ENCODE measurements around the gene CADPS2. TPM values are rescaled to one million over a fixed set of nuclear protein-coding genes. Genes with fewer than 3 reads are reported as not detected.

CADPS2 gene
- total and polyA plus RNA-seq, 2 donors (not counting 3 experiments of a cell fraction or from before 2014, with no cell fraction given) = 9.5 to 22.6 TPM

DNA sequence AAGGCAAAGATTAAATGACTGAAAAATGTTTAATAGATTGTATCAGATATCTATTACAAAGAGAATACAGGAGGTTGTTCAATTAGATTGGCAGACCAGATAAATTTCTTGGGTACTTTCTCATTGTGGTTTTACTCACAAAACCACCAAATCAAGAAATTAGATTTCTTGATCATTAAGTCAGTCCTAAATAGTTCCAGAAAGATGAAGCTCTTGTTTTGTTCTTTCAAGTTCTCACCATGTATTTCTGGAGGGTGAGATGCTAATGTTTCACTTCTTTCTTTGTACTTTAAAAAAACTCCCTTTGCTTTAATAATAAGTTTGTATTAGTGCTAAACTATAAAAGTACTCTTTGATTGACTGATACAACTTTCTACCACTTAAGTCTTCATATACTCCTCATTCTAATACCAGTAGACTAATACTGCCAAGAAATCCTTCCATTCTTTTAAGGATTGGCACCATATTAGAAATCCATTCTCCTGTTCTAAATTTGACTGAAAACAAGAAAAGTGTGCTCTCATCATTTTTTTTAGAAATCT is 256.8 kb downstream of the CADPS2 start:
- Histone ChIP-seq H3K4me2 (ENCODE audit: insufficient read depth, low read length) (no peak overlapping the region), H3K9me3 (replicated peaks; ENCODE audit: control insufficient read depth, insufficient read depth, low read length) (no peaks in the 10 kb centered on the region), H3K9me1 (replicated peaks; ENCODE audit: control insufficient read depth, extremely low read depth, insufficient read depth, low read length) (no peaks in the 10 kb centered on the region), H4K20me1 (replicated peaks; ENCODE audit: control insufficient read depth, extremely low read depth, insufficient read depth, low read length) (no peaks in the 10 kb centered on the region), H3K79me2 (ENCODE audit: control insufficient read depth, insufficient read depth, low read length) (no peaks in the 10 kb centered on the region), H3K9ac (replicated peaks; ENCODE audit: extremely low read depth, insufficient read depth, low read length) (no peak overlapping the region), H3K27me3 (ENCODE audit: control insufficient read depth in 2 of 2, insufficient read depth in 2 of 2, low read length in 2 of 2) (no peaks in the 10 kb centered on the region), H3K36me3 (ENCODE audit: control insufficient read depth in 2 of 2, extremely low read depth in 1 of 2, insufficient read depth in 2 of 2, low read length in 2 of 2) (no peaks in the 10 kb centered on the region), H2AFZ (ENCODE audit: low read depth, low read length) (no peak overlapping the region), H3K4me3 (replicated peaks in 1 of 3; ENCODE audit: insufficient read depth in 1 of 3, low read depth in 1 of 3, low read length in 3 of 3) (no peak overlapping the region), H3K27ac (ENCODE audit: insufficient read depth, low read depth, low read length) (no peak overlapping the region), H3K4me1 (ENCODE audit: control insufficient read depth, extremely low read depth, insufficient read depth, low read length) (peaks cover 3% of the 10 kb centered on the region)
- FAIRE-seq = no peak
- no peak for DNase-seq (ENCODE audit: low read depth, low spot score)
- BruUV-seq (replicated peaks) = no TSS peak
- intact Hi-C loops (cut with micrococcal nuclease) = no loop called here
- no peak for TF ChIP-seq FOS (IDR thresholded peaks at IDR 0.05; ENCODE audit: borderline replicate concordance, insufficient read depth, low read length)
- no peak for TF ChIP-seq POLR2A (IDR thresholded peaks at IDR 0.05; ENCODE audit: low read depth, low read length)
- TF ChIP-seq, protein P1, sequence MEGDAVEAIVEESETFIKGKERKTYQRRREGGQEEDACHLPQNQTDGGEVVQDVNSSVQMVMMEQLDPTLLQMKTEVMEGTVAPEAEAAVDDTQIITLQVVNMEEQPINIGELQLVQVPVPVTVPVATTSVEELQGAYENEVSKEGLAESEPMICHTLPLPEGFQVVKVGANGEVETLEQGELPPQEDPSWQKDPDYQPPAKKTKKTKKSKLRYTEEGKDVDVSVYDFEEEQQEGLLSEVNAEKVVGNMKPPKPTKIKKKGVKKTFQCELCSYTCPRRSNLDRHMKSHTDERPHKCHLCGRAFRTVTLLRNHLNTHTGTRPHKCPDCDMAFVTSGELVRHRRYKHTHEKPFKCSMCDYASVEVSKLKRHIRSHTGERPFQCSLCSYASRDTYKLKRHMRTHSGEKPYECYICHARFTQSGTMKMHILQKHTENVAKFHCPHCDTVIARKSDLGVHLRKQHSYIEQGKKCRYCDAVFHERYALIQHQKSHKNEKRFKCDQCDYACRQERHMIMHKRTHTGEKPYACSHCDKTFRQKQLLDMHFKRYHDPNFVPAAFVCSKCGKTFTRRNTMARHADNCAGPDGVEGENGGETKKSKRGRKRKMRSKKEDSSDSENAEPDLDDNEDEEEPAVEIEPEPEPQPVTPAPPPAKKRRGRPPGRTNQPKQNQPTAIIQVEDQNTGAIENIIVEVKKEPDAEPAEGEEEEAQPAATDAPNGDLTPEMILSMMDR (IDR thresholded peaks at IDR 0.05; ENCODE audit: extremely low read depth in 1 of 2, insufficient read depth in 1 of 2, low read depth in 1 of 2, low read length in 2 of 2) = no peak
- TF ChIP-seq EZH2 (IDR thresholded peaks at IDR 0.05; ENCODE audit: borderline replicate concordance, low read depth, low read length, severe bottlenecking) = no peak
- TF ChIP-seq JUN (IDR thresholded peaks at IDR 0.05; ENCODE audit: borderline replicate concordance, insufficient read depth, insufficient read length, low read depth) = no peak
- no peak for TF ChIP-seq MYC (IDR thresholded peaks at IDR 0.05; ENCODE audit: low read depth, low read length)
- TF ChIP-seq, protein P2, sequence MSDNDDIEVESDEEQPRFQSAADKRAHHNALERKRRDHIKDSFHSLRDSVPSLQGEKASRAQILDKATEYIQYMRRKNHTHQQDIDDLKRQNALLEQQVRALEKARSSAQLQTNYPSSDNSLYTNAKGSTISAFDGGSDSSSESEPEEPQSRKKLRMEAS (IDR thresholded peaks at IDR 0.05; ENCODE audit: insufficient read depth, insufficient read length) = no peak
- no peak for TF ChIP-seq GATA2 (IDR thresholded peaks at IDR 0.05; ENCODE audit: insufficient read depth, insufficient read length, low read depth, low read length)
- no peak for TF ChIP-seq POLR2AphosphoS5 (IDR thresholded peaks at IDR 0.05; ENCODE audit: insufficient read depth, low read depth, low read length)
- CTCF ChIA-PET = no interaction called here
- POLR2A ChIA-PET = no interaction called here
- dilution Hi-C loops (cut with MboI; ENCODE audit: extremely low pct_ligation_motif_present, low sequenced_read_pairs) = no loop called here
